ENCODE data around the gene GCNT1.

The GCNT1 gene

GRCh38 chr9:76444322-76444929 is 14.6 kb upstream of the GCNT1 start:
- no peak overlapping the region for H2AFZ ChIP-seq (ENCODE audit: low read depth, low read length)
- H2BK15ac ChIP-seq (ENCODE audit: low read depth, poor library complexity, severe bottlenecking), result no peak overlapping the region
- peaks cover 3% of the 10 kb centered on the region for H3K4me1 ChIP-seq (ENCODE audit: control insufficient read depth, insufficient read depth, low read depth, low read length)

GRCh38 chr9:76445976-76446375 is 13.0 kb upstream of the GCNT1 start:
- Histone ChIP-seq H2BK5ac (ENCODE audit: low read depth, low read length, poor library complexity, severe bottlenecking) (no peak overlapping the region), H3K36me3 (ENCODE audit: control insufficient read depth in 1 of 2, insufficient read depth in 2 of 2, low read depth in 1 of 2, low read length in 2 of 2) (no peaks in the 10 kb centered on the region), H3K9me3 (ENCODE audit: control insufficient read depth, low read length) (no peaks in the 10 kb centered on the region), H3K14ac (ENCODE audit: low read length in 2 of 2) (no peak overlapping the region), H2BK15ac (ENCODE audit: low read depth, poor library complexity, severe bottlenecking) (no peak overlapping the region), H3K9ac (ENCODE audit: low read length) (no peak overlapping the region), H3K4ac (ENCODE audit: low read depth in 1 of 2, low read length in 2 of 2) (no peak overlapping the region), H4K8ac (ENCODE audit: low read length) (no peak overlapping the region), H3K4me2 (ENCODE audit: low read length, poor library complexity, severe bottlenecking) (no peak overlapping the region), H3K27me3 (ENCODE audit: control insufficient read depth in 1 of 2, insufficient read depth in 1 of 2, low read length in 2 of 2) (peaks cover 0 to 6% of the 10 kb centered on the region in 2 experiments), H2AFZ (ENCODE audit: low read depth, low read length) (no peak overlapping the region), H3K18ac (ENCODE audit: low read depth in 1 of 2, low read length in 2 of 2) (no peak overlapping the region), H3K23ac (ENCODE audit: low read length in 2 of 2) (no peak overlapping the region), H2BK120ac (ENCODE audit: low read depth, low read length) (no peak overlapping the region), H3K79me1 (replicated peaks; ENCODE audit: low read length, poor library complexity, severe bottlenecking) (peaks cover 2% of the 10 kb centered on the region), H3K4me1 (ENCODE audit: control insufficient read depth, insufficient read depth, low read depth, low read length) (no peaks in the 10 kb centered on the region), H4K91ac (ENCODE audit: low read length) (no peak overlapping the region), H3K4me3 (ENCODE audit: insufficient read depth in 1 of 2, low read depth in 1 of 2, low read length in 2 of 2) (no peak overlapping the region), H2BK12ac (ENCODE audit: low read length in 2 of 2) (no peak overlapping the region), H2AK5ac (ENCODE audit: low read length, severe bottlenecking) (no peak overlapping the region), H3K27ac (ENCODE audit: low read length, poor library complexity, severe bottlenecking) (no peak overlapping the region)
- DNase-seq, result no peak

More at GRCh38 chr9:76444322-76444929, 14.6 kb upstream of the GCNT1 start:
- Histone ChIP-seq H3K27me3 (ENCODE audit: control insufficient read depth in 1 of 2, insufficient read depth in 1 of 2, low read length in 2 of 2) (peaks cover 0 to 6% of the 10 kb centered on the region in 2 experiments), H3K18ac (ENCODE audit: low read depth in 1 of 2, low read length in 2 of 2) (no peak overlapping the region), H4K91ac (ENCODE audit: low read length) (no peak overlapping the region), H2BK12ac (ENCODE audit: low read length in 2 of 2) (no peak overlapping the region), H3K9ac (ENCODE audit: low read length) (no peak overlapping the region), H3K4me2 (ENCODE audit: low read length, poor library complexity, severe bottlenecking) (no peak overlapping the region), H3K4me3 (ENCODE audit: insufficient read depth in 1 of 2, low read depth in 1 of 2, low read length in 2 of 2) (no peak overlapping the region), H2BK5ac (ENCODE audit: low read depth, low read length, poor library complexity, severe bottlenecking) (no peak overlapping the region), H3K9me3 (ENCODE audit: control insufficient read depth, low read length) (no peaks in the 10 kb centered on the region), H2BK120ac (ENCODE audit: low read depth, low read length) (no peak overlapping the region), H3K14ac (ENCODE audit: low read length in 2 of 2) (no peak overlapping the region), H3K79me1 (replicated peaks; ENCODE audit: low read length, poor library complexity, severe bottlenecking) (peaks cover 2% of the 10 kb centered on the region), H4K8ac (ENCODE audit: low read length) (no peak overlapping the region), H3K23ac (ENCODE audit: low read length in 2 of 2) (no peak overlapping the region), H3K4ac (ENCODE audit: low read depth in 1 of 2, low read length in 2 of 2) (no peak overlapping the region), H3K27ac (ENCODE audit: low read length, poor library complexity, severe bottlenecking) (no peak overlapping the region), H3K36me3 (ENCODE audit: control insufficient read depth in 1 of 2, insufficient read depth in 2 of 2, low read depth in 1 of 2, low read length in 2 of 2) (no peaks in the 10 kb centered on the region), H2AK5ac (ENCODE audit: low read length, severe bottlenecking) (peak overlapping the region; percentile 84)
- 81% methylated on average over 4 of the region's 5 CpGs for WGBS
- DNase-seq, result no peak

GRCh38 chr9:76448501-76448900 is 10.5 kb upstream of the GCNT1 start:
- Histone ChIP-seq H3K23ac (ENCODE audit: low read length in 2 of 2) (no peak overlapping the region), H3K14ac (ENCODE audit: low read length in 2 of 2) (no peak overlapping the region), H2AFZ (ENCODE audit: low read depth, low read length) (no peak overlapping the region), H3K18ac (ENCODE audit: low read depth in 1 of 2, low read length in 2 of 2) (no peak overlapping the region), H2AK5ac (ENCODE audit: low read length, severe bottlenecking) (no peak overlapping the region), H4K8ac (ENCODE audit: low read length) (no peak overlapping the region), H2BK5ac (ENCODE audit: low read depth, low read length, poor library complexity, severe bottlenecking) (no peak overlapping the region), H2BK12ac (ENCODE audit: low read length in 2 of 2) (no peak overlapping the region), H3K9me3 (ENCODE audit: control insufficient read depth, low read length) (no peaks in the 10 kb centered on the region), H3K4me3 (ENCODE audit: insufficient read depth in 1 of 2, low read depth in 1 of 2, low read length in 2 of 2) (no peak overlapping the region), H3K4me1 (ENCODE audit: control insufficient read depth, insufficient read depth, low read depth, low read length) (no peaks in the 10 kb centered on the region), H3K27ac (ENCODE audit: low read length, poor library complexity, severe bottlenecking) (no peak overlapping the region), H3K4ac (ENCODE audit: low read depth in 1 of 2, low read length in 2 of 2) (no peak overlapping the region), H3K9ac (ENCODE audit: low read length) (no peak overlapping the region), H3K4me2 (ENCODE audit: low read length, poor library complexity, severe bottlenecking) (no peak overlapping the region), H4K91ac (ENCODE audit: low read length) (no peak overlapping the region), H3K79me1 (replicated peaks; ENCODE audit: low read length, poor library complexity, severe bottlenecking) (peaks cover 2% of the 10 kb centered on the region), H2BK15ac (ENCODE audit: low read depth, poor library complexity, severe bottlenecking) (no peak overlapping the region), H2BK120ac (ENCODE audit: low read depth, low read length) (no peak overlapping the region), H3K36me3 (ENCODE audit: control insufficient read depth in 1 of 2, insufficient read depth in 2 of 2, low read depth in 1 of 2, low read length in 2 of 2) (no peaks in the 10 kb centered on the region), H3K27me3 (ENCODE audit: control insufficient read depth in 1 of 2, insufficient read depth in 1 of 2, low read length in 2 of 2) (peaks cover 0 to 6% of the 10 kb centered on the region in 2 experiments)
- DNase-seq, result no peak
- 67% methylated on average over 1 of the region's 2 CpGs for WGBS

GRCh38 chr9:76451234-76451633 is 7.7 kb upstream of the GCNT1 start:
- Histone ChIP-seq H3K27ac (ENCODE audit: low read length, poor library complexity, severe bottlenecking) (peak overlapping the region; percentile 89), H4K91ac (ENCODE audit: low read length) (no peak overlapping the region), H4K8ac (ENCODE audit: low read length) (no peak overlapping the region), H3K4me1 (ENCODE audit: control insufficient read depth, insufficient read depth, low read depth, low read length) (no peaks in the 10 kb centered on the region), H2BK120ac (ENCODE audit: low read depth, low read length) (no peak overlapping the region), H3K36me3 (ENCODE audit: control insufficient read depth in 1 of 2, insufficient read depth in 2 of 2, low read depth in 1 of 2, low read length in 2 of 2) (no peaks in the 10 kb centered on the region), H3K4me2 (ENCODE audit: low read length, poor library complexity, severe bottlenecking) (no peak overlapping the region), H3K9ac (ENCODE audit: low read length) (peak overlapping the region; percentile 72), H3K79me1 (replicated peaks; ENCODE audit: low read length, poor library complexity, severe bottlenecking) (peaks cover 2% of the 10 kb centered on the region), H2AFZ (ENCODE audit: low read depth, low read length) (no peak overlapping the region), H2BK5ac (ENCODE audit: low read depth, low read length, poor library complexity, severe bottlenecking) (peak overlapping the region; percentile 71), H2BK15ac (ENCODE audit: low read depth, poor library complexity, severe bottlenecking) (no peak overlapping the region), H3K4ac (ENCODE audit: low read depth in 1 of 2, low read length in 2 of 2) (no peak overlapping the region), H3K18ac (ENCODE audit: low read depth in 1 of 2, low read length in 2 of 2) (no peak overlapping the region), H2AK5ac (ENCODE audit: low read length, severe bottlenecking) (no peak overlapping the region), H3K14ac (ENCODE audit: low read length in 2 of 2) (no peak overlapping the region), H3K27me3 (ENCODE audit: control insufficient read depth in 1 of 2, insufficient read depth in 1 of 2, low read length in 2 of 2) (no peaks in the 10 kb centered on the region), H3K9me3 (ENCODE audit: control insufficient read depth, low read length) (no peaks in the 10 kb centered on the region), H2BK12ac (ENCODE audit: low read length in 2 of 2) (no peak overlapping the region), H3K23ac (ENCODE audit: low read length in 2 of 2) (no peak overlapping the region), H3K4me3 (ENCODE audit: insufficient read depth in 1 of 2, low read depth in 1 of 2, low read length in 2 of 2) (no peak overlapping the region)
- 0% methylated on average over 1 of the region's 1 CpG for whole genome bisulfite sequencing
- DNase-seq, result peak; percentile 63

Measured in mesenchymal stem cell (in vitro differentiated cells and primary cell).